Measurements from ENCODE around the gene CHN1. TPM values are rescaled to one million over a fixed set of nuclear protein-coding genes. Genes with fewer than 3 reads are reported as not detected.

Gene CHN1
- total and polyA plus RNA-seq, 12 donors = 6.1 to 26.5 (median 15.7) TPM

DNA sequence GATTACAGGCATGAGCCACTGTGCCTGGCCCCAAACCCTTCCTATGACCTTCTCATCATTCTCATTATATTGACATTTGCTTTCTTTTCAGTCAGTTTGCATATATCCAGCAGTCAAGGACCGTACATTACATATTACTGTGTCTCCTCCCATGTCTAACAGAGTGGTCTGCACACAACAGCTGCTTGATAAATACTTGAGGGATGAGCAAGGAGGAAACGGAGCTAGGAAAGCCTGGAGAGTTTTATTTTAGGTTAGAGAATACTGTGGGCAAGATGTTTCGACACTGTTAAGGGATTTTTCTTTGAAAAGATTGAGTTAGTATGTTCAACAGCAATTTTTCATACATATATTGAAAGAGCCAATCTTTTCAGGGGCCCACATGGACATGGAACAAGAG, 164.7 kb downstream of the CHN1 start:
- intact Hi-C loops (cut with DNase I) = no loop called here
- Histone ChIP-seq H3K27me3 (no peaks in the 10 kb centered on the region), H3K4me1 (peaks cover 0 to 38% (median 22%) of the 10 kb centered on the region in 9 donors), H3K9me3 (peaks cover 0 to 4% (median 0%) of the 10 kb centered on the region in 11 donors), H3K4me3 (no peak overlapping the region), H3K36me3 (no peaks in the 10 kb centered on the region), H3K27ac (no peak overlapping the region)
- WGBS, 2 donors = 86 to 87% methylated on average over 3 of the region's 3 CpGs
- no peak for TF ChIP-seq CTCF (IDR thresholded peaks at IDR 0.05)
- no peak for DNase-seq
- ATAC-seq = no peak

DNA sequence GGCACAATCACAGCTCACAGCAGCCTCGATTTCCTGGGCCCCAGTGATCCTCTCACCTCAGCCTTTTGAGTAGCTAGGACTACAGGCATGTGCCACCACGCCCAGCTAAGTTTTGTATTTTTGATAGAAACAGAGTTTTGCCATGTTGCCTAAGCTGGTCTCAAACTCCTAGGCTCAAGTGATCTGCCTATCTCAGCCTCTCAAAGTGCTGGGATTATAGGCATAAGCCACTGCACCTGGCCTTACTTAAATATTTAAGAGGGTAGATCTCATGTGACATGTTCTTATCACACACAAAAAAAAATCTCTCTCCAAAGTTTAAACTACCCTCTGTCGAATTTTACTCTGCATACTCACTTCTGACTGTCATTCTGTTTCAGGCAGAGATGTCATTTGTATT, 165.5 kb downstream of the CHN1 start:
- Histone ChIP-seq H3K4me3 (no peak overlapping the region), H3K9me3 (peaks cover 0 to 4% (median 0%) of the 10 kb centered on the region in 11 donors), H3K36me3 (no peaks in the 10 kb centered on the region), H3K4me1 (peaks cover 0 to 38% (median 22%) of the 10 kb centered on the region in 9 donors), H3K27ac (no peak overlapping the region), H3K27me3 (no peaks in the 10 kb centered on the region)
- ATAC-seq (no peak), DNase-seq (no peak)
- 85 to 90% methylated on average over 3 of the region's 3 CpGs for WGBS, 2 donors
- intact Hi-C loops (cut with DNase I) = no loop called here
- no peak for TF ChIP-seq CTCF (IDR thresholded peaks at IDR 0.05)

GRCh38 chr2:174836995-174837390, 168.2 kb downstream of the CHN1 start:
- ATAC-seq (peak in 2 of 8 donors; percentile 29 to 38), DNase-seq (no peak)
- TF ChIP-seq CTCF (IDR thresholded peaks at IDR 0.05) = no peak
- Histone ChIP-seq H3K27ac (peak overlapping the region in 3 of 10 donors; percentile 0 to 48 (median 11)), H3K4me3 (no peak overlapping the region), H3K9me3 (peaks cover 0 to 20% (median 0%) of the 10 kb centered on the region in 11 donors), H3K27me3 (no peaks in the 10 kb centered on the region), H3K4me1 (peaks cover 0 to 22% (median 15%) of the 10 kb centered on the region in 9 donors), H3K36me3 (no peaks in the 10 kb centered on the region)
- 100% methylated on average over 1 of the region's 1 CpG for WGBS, 2 donors
- intact Hi-C loops (cut with DNase I) = no loop called here

GRCh38 chr2:174836377-174836994, 168.7 kb downstream of the CHN1 start:
- no peak for TF ChIP-seq CTCF (IDR thresholded peaks at IDR 0.05)
- Histone ChIP-seq H3K4me1 (peaks cover 0 to 20% (median 15%) of the 10 kb centered on the region in 9 donors), H3K27me3 (no peaks in the 10 kb centered on the region), H3K36me3 (no peaks in the 10 kb centered on the region), H3K4me3 (no peak overlapping the region), H3K27ac (peak overlapping the region in 3 of 10 donors; percentile 0 to 48 (median 11)), H3K9me3 (peaks cover 0 to 20% (median 0%) of the 10 kb centered on the region in 11 donors)
- ATAC-seq (peak in 5 of 8 donors; percentile 32 to 84 (median 70)), DNase-seq (no peak)
- 78 to 80% methylated on average over 3 of the region's 3 CpGs for WGBS, 2 donors
- intact Hi-C loops (cut with DNase I) = no loop called here
